ENCODE measurements around the gene SLCO1A2. TPM values are rescaled to one million over a fixed set of nuclear protein-coding genes. Genes with fewer than 3 reads are reported as not detected.

The SLCO1A2 gene
- total and polyA plus RNA-seq, 2 donors (not counting 3 experiments of a cell fraction or from before 2014, with no cell fraction given), result not detected

GRCh38 chr12:21219206-21219605, 115.5 kb downstream of the SLCO1A2 start:
- no peak for TF ChIP-seq EZH2 (IDR thresholded peaks at IDR 0.05; ENCODE audit: borderline replicate concordance, low read depth, low read length, severe bottlenecking)
- TF ChIP-seq MAX (IDR thresholded peaks at IDR 0.05; ENCODE audit: insufficient read depth, insufficient read length), result no peak
- no peak for TF ChIP-seq MYC (IDR thresholded peaks at IDR 0.05; ENCODE audit: low read depth, low read length)
- TF ChIP-seq POLR2AphosphoS5 (IDR thresholded peaks at IDR 0.05; ENCODE audit: insufficient read depth, low read depth, low read length), result no peak
- TF ChIP-seq JUN (IDR thresholded peaks at IDR 0.05; ENCODE audit: borderline replicate concordance, insufficient read depth, insufficient read length, low read depth), result no peak
- no peak for TF ChIP-seq FOS (IDR thresholded peaks at IDR 0.05; ENCODE audit: borderline replicate concordance, insufficient read depth, low read length)
- no peak for TF ChIP-seq POLR2A (IDR thresholded peaks at IDR 0.05; ENCODE audit: low read depth, low read length)
- TF ChIP-seq GATA2 (IDR thresholded peaks at IDR 0.05; ENCODE audit: insufficient read depth, insufficient read length, low read depth, low read length), result no peak
- Histone ChIP-seq H2AFZ (ENCODE audit: low read depth, low read length) (no peak overlapping the region), H4K20me1 (replicated peaks; ENCODE audit: control insufficient read depth, extremely low read depth, insufficient read depth, low read length) (no peaks in the 10 kb centered on the region), H3K27me3 (ENCODE audit: control insufficient read depth in 2 of 2, insufficient read depth in 2 of 2, low read length in 2 of 2) (no peaks in the 10 kb centered on the region), H3K4me1 (ENCODE audit: control insufficient read depth, extremely low read depth, insufficient read depth, low read length) (no peaks in the 10 kb centered on the region), H3K4me3 (replicated peaks in 1 of 3; ENCODE audit: insufficient read depth in 1 of 3, low read depth in 1 of 3, low read length in 3 of 3) (no peak overlapping the region), H3K9me1 (replicated peaks; ENCODE audit: control insufficient read depth, extremely low read depth, insufficient read depth, low read length) (no peaks in the 10 kb centered on the region), H3K4me2 (ENCODE audit: insufficient read depth, low read length) (no peak overlapping the region), H3K79me2 (ENCODE audit: control insufficient read depth, insufficient read depth, low read length) (no peaks in the 10 kb centered on the region), H3K9me3 (replicated peaks; ENCODE audit: control insufficient read depth, insufficient read depth, low read length) (no peaks in the 10 kb centered on the region), H3K27ac (ENCODE audit: insufficient read depth, low read depth, low read length) (no peak overlapping the region), H3K9ac (replicated peaks; ENCODE audit: extremely low read depth, insufficient read depth, low read length) (no peak overlapping the region), H3K36me3 (ENCODE audit: control insufficient read depth in 2 of 2, extremely low read depth in 1 of 2, insufficient read depth in 2 of 2, low read length in 2 of 2) (no peaks in the 10 kb centered on the region)
- dilution Hi-C loops (cut with MboI; ENCODE audit: extremely low pct_ligation_motif_present, low sequenced_read_pairs) (no loop called here), intact Hi-C loops (cut with micrococcal nuclease) (no loop called here)
- ChIA-PET CTCF (no interaction called here), POLR2A (no interaction called here)
- BruUV-seq (replicated peaks), result no TSS peak
- FAIRE-seq, result no peak
- DNase-seq (ENCODE audit: low read depth, low spot score), result no peak

Other genes starting within 250 kb of the SLCO1A2 start
- gene SLCO1B1, start 203.7 kb downstream of the SLCO1A2 start, total RNA-seq, result not detected in 2 replicates
- gene SLCO1B1, start 203.7 kb downstream of the SLCO1A2 start, polyA plus RNA-seq, result not detected in 2 replicates
- gene IAPP, start 38.0 kb upstream of the SLCO1A2 start, total RNA-seq, result not detected in 2 replicates
- not detected in 2 replicates for gene IAPP, start 38.0 kb upstream of the SLCO1A2 start, polyA plus RNA-seq
- gene PYROXD1, start 102.7 kb upstream of the SLCO1A2 start, total RNA-seq, result 10.1 and 12.0 TPM in 2 replicates
- 3.7 and 5.3 TPM in 2 replicates for gene PYROXD1, start 102.7 kb upstream of the SLCO1A2 start, polyA plus RNA-seq
- 50.3 and 51.4 TPM in 2 replicates for gene RECQL, start 166.7 kb upstream of the SLCO1A2 start, total RNA-seq
- 5.7 and 9.3 TPM in 2 replicates for gene RECQL, start 166.7 kb upstream of the SLCO1A2 start, polyA plus RNA-seq
- gene GOLT1B, start 166.9 kb upstream of the SLCO1A2 start, total RNA-seq, result 50.5 and 59.4 TPM in 2 replicates
- 21.9 and 44.4 TPM in 2 replicates for gene GOLT1B, start 166.9 kb upstream of the SLCO1A2 start, polyA plus RNA-seq
- gene SPX, start 191.4 kb upstream of the SLCO1A2 start, total RNA-seq, result not detected in 2 replicates
- gene SPX, start 191.4 kb upstream of the SLCO1A2 start, polyA plus RNA-seq, result 0.06 TPM in 1 of 2 replicates, not detected in the other

Measured in endothelial cell of umbilical vein (primary cell).